Gastroesophageal sphincter (tissue), 4 donors: Measurements from ENCODE around the gene KRTAP5-11. TPM values are rescaled to one million over a fixed set of nuclear protein-coding genes. Genes with fewer than 3 reads are reported as not detected.

ENCODE experiments used
- ATAC-seq: fragments of 150-250 bp; one replicate; pipeline ENCODE4 v1.9.1; 2016; ENCODE audit warnings: mild to moderate bottlenecking, moderate library complexity
- H3K27ac ChIP-seq, 4 donors: fragments of 200-600 bp; sonication (generic) in 3 of 4; 1 replicate in 3 of 4; 2 replicates in 1 of 4; pipeline ENCODE4 v1.5.1; 2016 to 2019
- H3K27me3 ChIP-seq: fragments of 200-600 bp; sonication (generic); one replicate; pipeline ENCODE4 v1.5.1; 2019
- H3K36me3 ChIP-seq, 2 donors: fragments of 200-600 bp; sonication (generic); one replicate each; pipeline ENCODE4 v1.5.1; 2019; ENCODE audit warnings: control low read depth in 1 of 2
- H3K4me1 ChIP-seq, 3 donors: fragments of 200-600 bp; sonication (generic); 1 replicate in 2 of 3; 2 replicates in 1 of 3; pipeline ENCODE4 v1.5.1; 2016 to 2019; ENCODE audit warnings: control low read depth in 2 of 3
- H3K4me3 ChIP-seq, 2 donors: fragments of 200-600 bp; sonication (generic); one replicate each; pipeline ENCODE4 v1.5.1; 2019; ENCODE audit warnings: mild to moderate bottlenecking in 1 of 2, moderate library complexity in 1 of 2
- H3K9me3 ChIP-seq, 3 donors: fragments of 200-600 bp; sonication (generic); one replicate each; pipeline ENCODE4 v1.5.1; 2017 to 2019; ENCODE audit warnings: control low read depth in 2 of 3
- EP300 ChIP-seq: sonication (generic); formaldehyde crosslinking; IDR thresholded peaks from one replicate; pipeline ENCODE4 v1.6.1; 2017; ENCODE audit warnings: antibody characterized with exemption, mild to moderate bottlenecking
- POLR2A ChIP-seq, 2 donors: fragments of 450-650 bp; IDR thresholded peaks; one replicate each; pipeline ENCODE4 v1.6.1; 2017; ENCODE audit warnings: antibody characterized with exemption in 2 of 2, mild to moderate bottlenecking in 2 of 2, moderate library complexity in 1 of 2
- POLR2AphosphoS5 ChIP-seq: sonication (generic); formaldehyde crosslinking; IDR thresholded peaks from one replicate; pipeline ENCODE4 v1.6.1; 2017; ENCODE audit warnings: antibody characterized with exemption
- WGBS, 2 donors: methylation state at CpG; one replicate each; pipeline ENCODE4 v1.1.5; 2018; ENCODE audit warnings: low coverage in 1 of 2; 5-methylcytosine and 5-hydroxymethylcytosine counted together
- total RNA-seq, 4 donors: library from RNA; depleted of rRNA; stranded (reverse); fragments of >200 nt; gene quantifications; one replicate each; pipeline ENCODE4 v1.1.0, GENCODE V29; 2016
- TF ChIP-seq, protein P1 (sequence below), 4 experiments: fragments of 200-600 bp in 2 of 4; fragments of 450-650 bp in 2 of 4; sonication (generic) in 1 of 4; IDR thresholded peaks; one replicate each; pipeline ENCODE4 v1.5.1; 2017 to 2019; ENCODE audit warnings: antibody characterized with exemption in 4 of 4, mild to moderate bottlenecking in 2 of 4, moderate library complexity in 2 of 4

KRTAP5-11 gene
- total RNA-seq, 4 donors from 2014 or later = not detected

DNA sequence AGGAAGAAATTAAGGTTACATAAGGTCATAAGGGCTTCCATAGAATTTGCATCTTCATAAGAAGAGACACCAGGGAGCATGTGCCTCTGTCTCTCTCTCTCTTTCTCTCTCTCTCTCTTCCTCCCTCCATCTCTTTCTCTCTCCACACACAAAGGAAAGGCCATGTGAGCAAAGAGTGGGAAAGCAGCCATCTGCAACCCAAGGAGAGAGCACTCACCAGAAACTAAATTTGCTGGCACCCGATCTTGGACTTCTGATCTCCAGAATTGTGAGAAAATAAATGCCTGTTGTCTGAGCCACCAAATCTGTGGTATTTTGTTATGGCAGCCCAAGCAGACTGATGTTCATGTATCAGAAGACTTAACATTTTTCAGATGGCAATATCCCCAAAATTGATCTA, 23.7 kb downstream of the KRTAP5-11 start:
- Histone ChIP-seq H3K27ac (no peak overlapping the region), H3K4me1 (no peaks in the 10 kb centered on the region), H3K36me3 (no peaks in the 10 kb centered on the region), H3K9me3 (peaks cover 0 to 4% (median 0%) of the 10 kb centered on the region in 3 donors), H3K4me3 (no peak overlapping the region), H3K27me3 (peaks cover 47% of the 10 kb centered on the region)
- TF ChIP-seq EP300 (no peak), POLR2A (IDR thresholded peaks at IDR 0.05) (no peak), POLR2AphosphoS5 (no peak)
- TF ChIP-seq, protein P1, sequence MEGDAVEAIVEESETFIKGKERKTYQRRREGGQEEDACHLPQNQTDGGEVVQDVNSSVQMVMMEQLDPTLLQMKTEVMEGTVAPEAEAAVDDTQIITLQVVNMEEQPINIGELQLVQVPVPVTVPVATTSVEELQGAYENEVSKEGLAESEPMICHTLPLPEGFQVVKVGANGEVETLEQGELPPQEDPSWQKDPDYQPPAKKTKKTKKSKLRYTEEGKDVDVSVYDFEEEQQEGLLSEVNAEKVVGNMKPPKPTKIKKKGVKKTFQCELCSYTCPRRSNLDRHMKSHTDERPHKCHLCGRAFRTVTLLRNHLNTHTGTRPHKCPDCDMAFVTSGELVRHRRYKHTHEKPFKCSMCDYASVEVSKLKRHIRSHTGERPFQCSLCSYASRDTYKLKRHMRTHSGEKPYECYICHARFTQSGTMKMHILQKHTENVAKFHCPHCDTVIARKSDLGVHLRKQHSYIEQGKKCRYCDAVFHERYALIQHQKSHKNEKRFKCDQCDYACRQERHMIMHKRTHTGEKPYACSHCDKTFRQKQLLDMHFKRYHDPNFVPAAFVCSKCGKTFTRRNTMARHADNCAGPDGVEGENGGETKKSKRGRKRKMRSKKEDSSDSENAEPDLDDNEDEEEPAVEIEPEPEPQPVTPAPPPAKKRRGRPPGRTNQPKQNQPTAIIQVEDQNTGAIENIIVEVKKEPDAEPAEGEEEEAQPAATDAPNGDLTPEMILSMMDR (IDR thresholded peaks at IDR 0.05) = no peak
- no CpG with 5 or more reads among the region's 1 CpG for WGBS, 2 donors
- no peak for ATAC-seq

- H3K27me3 ChIP-seq = peaks cover 32% of the 10 kb centered on the region
- TF ChIP-seq EP300 (no peak), POLR2A (IDR thresholded peaks at IDR 0.05) (no peak), POLR2AphosphoS5 (no peak)
- TF ChIP-seq, protein P1 (IDR thresholded peaks at IDR 0.05) = no peak
- peaks cover 0 to 4% (median 0%) of the 10 kb centered on the region in 3 donors for H3K9me3 ChIP-seq
- H3K27ac ChIP-seq = no peak overlapping the region
- no peaks in the 10 kb centered on the region for H3K36me3 ChIP-seq
- ATAC-seq = no peak
- no peak overlapping the region for H3K4me3 ChIP-seq
- no peaks in the 10 kb centered on the region for H3K4me1 ChIP-seq
These were observed 25.4 kb downstream of the KRTAP5-11 start for GRCh38 chr11:71557257-71557656.

DNA sequence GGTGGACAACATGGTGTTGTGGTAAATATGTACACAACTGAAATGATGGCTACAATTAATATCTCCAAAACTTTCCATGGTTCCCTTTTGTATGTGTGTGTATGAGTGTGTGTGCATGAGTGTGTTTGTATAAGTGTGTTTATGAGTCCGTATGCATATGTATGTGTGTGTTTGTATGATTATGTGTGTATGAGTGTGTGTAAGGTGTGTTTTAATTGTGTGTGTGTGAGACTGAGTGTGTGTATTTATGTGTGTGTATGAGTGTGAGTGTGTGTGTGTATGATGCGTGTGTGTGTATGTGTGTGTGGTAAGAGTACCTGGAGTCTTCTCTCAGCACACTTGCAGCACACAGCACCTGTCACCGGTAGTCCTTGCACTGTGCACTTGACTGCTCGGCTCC, 26.7 kb downstream of the KRTAP5-11 start:
- no peak for ATAC-seq
- no peak for TF ChIP-seq POLR2A (IDR thresholded peaks at IDR 0.05)
- H3K4me1 ChIP-seq = no peaks in the 10 kb centered on the region
- WGBS, 2 donors = 59 to 92% methylated on average over 2 to 4 of the region's 4 CpGs
- no peak overlapping the region for H3K4me3 ChIP-seq
- no peaks in the 10 kb centered on the region for H3K9me3 ChIP-seq
- H3K36me3 ChIP-seq = no peaks in the 10 kb centered on the region
- peaks cover 24% of the 10 kb centered on the region for H3K27me3 ChIP-seq
- H3K27ac ChIP-seq = no peak overlapping the region

- TF ChIP-seq, protein P1 (IDR thresholded peaks at IDR 0.05) = no peak
- TF ChIP-seq POLR2A (IDR thresholded peaks at IDR 0.05) (no peak), POLR2AphosphoS5 (no peak), EP300 (no peak)
- WGBS, 2 donors = 57 to 85% methylated on average over 1 to 3 of the region's 11 CpGs
- H3K36me3 ChIP-seq = no peaks in the 10 kb centered on the region
- H3K4me1 ChIP-seq = no peaks in the 10 kb centered on the region
- no peak for ATAC-seq
- H3K27ac ChIP-seq = no peak overlapping the region
- H3K4me3 ChIP-seq = no peak overlapping the region
- no peaks in the 10 kb centered on the region for H3K9me3 ChIP-seq
- H3K27me3 ChIP-seq = peaks cover 21% of the 10 kb centered on the region
These were observed 27.2 kb downstream of the KRTAP5-11 start for GRCh38 chr11:71555508-71555907.

- peaks cover 20% of the 10 kb centered on the region for H3K27me3 ChIP-seq
- 100% methylated on average over 1 of the region's 6 CpGs; no CpG with 5 or more reads in 1 of the 2 donors for WGBS, 2 donors
- no peaks in the 10 kb centered on the region for H3K36me3 ChIP-seq
- no peak for TF ChIP-seq POLR2A (IDR thresholded peaks at IDR 0.05)
- TF ChIP-seq POLR2AphosphoS5 = no peak
- no peak for TF ChIP-seq EP300
- TF ChIP-seq, protein P1 (IDR thresholded peaks at IDR 0.05) = no peak
- no peak overlapping the region for H3K4me3 ChIP-seq
- no peaks in the 10 kb centered on the region for H3K9me3 ChIP-seq
- no peak for ATAC-seq
- H3K4me1 ChIP-seq = no peaks in the 10 kb centered on the region
- no peak overlapping the region for H3K27ac ChIP-seq
These were observed 27.7 kb downstream of the KRTAP5-11 start for GRCh38 chr11:71554996-71555395.
